HCT116 (cell line): Measurements from ENCODE around the gene RFWD3. TPM values are rescaled to one million over a fixed set of nuclear protein-coding genes. Genes with fewer than 3 reads are reported as not detected.

Experiments
- ATAC-seq: fragments of 200-7000 bp; cut with Tn5 transposase; 2 replicates; pipeline ENCODE4 v1.9.1; 2020; ENCODE audit warnings: mild to moderate bottlenecking, moderate library complexity
- BruUV-seq: library from RNA; stranded (reverse); fragments of 400-500 nt; replicated peaks from 2 replicates; lab custom pipeline; 2021; lab: Mats Ljungman, UMichigan
- CTCF ChIA-PET: fragments of 300-600 bp; sonication (Branson Sonifier 250); formaldehyde crosslinking; loops from one replicate; lab custom pipeline; 2021; ENCODE audit warnings: antibody characterized with exemption; lab: Charles Lee
- POLR2A ChIA-PET: fragments of 300-600, 350-600 bp; sonication (Branson Sonifier 250); formaldehyde crosslinking; loops from one replicate; lab custom pipeline; 2021; ENCODE audit warnings: antibody characterized with exemption; lab: Charles Lee
- RAD21 ChIA-PET, 2 experiments: fragments of 300-600 bp; sonication (Branson Sonifier 250); formaldehyde crosslinking; loops; one replicate each; lab custom pipeline; 2023; ENCODE audit warnings: low total read pairs in 2 of 2; ENCODE audit not compliant: uncharacterized antibody in 2 of 2, unreplicated experiment in 2 of 2, low non-redundant PET in 1 of 2; lab: Charles Lee
- DNase-seq: peaks from one replicate; pipeline ENCODE4 v3.0.0-alpha.2; 2010; ENCODE audit warnings: low read depth, low spot score
- H2AFZ ChIP-seq: fragments of 200-600 bp; shearing (Covaris generic), sonication (generic); 2 replicates; pipeline ENCODE4 v1.6.1; 2017; ENCODE audit warnings: low read depth, mixed run types, mixed read lengths, antibody characterized with exemption, low read length; ENCODE audit not compliant: poor library complexity, severe bottlenecking
- H3K27ac ChIP-seq: 2 replicates; pipeline ENCODE4 v1.5.1; 2012; ENCODE audit warnings: low read depth, low read length
- H3K27me3 ChIP-seq: fragments of 200-600 bp; sonication (generic); 2 replicates; pipeline ENCODE4 v1.6.1; 2016; ENCODE audit warnings: mixed run types, low read length, mixed read lengths; ENCODE audit not compliant: insufficient read depth
- H3K36me3 ChIP-seq, 2 experiments: fragments of 200-500 bp in 1 of 2; fragments of 200-600 bp in 1 of 2; sonication (Bioruptor generic) in 1 of 2; sonication (generic) in 1 of 2; 2 replicates each; pipeline versions ENCODE4 v1.5.1 to v1.6.1; 2014 to 2016; ENCODE audit warnings: low read length in 2 of 2, inconsistent platforms in 1 of 2, mixed read lengths in 1 of 2, mixed run types in 1 of 2; ENCODE audit not compliant: insufficient read depth in 2 of 2, control insufficient read depth in 1 of 2
- H3K4me1 ChIP-seq, 2 experiments: fragments of 200-600 bp in 1 of 2; sonication (generic) in 1 of 2; 2 replicates each; pipeline versions ENCODE4 v1.5.1 to v1.6.1; 2012 to 2017; ENCODE audit warnings: low read length in 2 of 2, inconsistent platforms in 1 of 2, mild to moderate bottlenecking in 1 of 2, mixed read lengths in 1 of 2, mixed run types in 1 of 2, moderate library complexity in 1 of 2; ENCODE audit not compliant: insufficient read depth in 2 of 2, control insufficient read depth in 1 of 2
- H3K4me2 ChIP-seq: fragments of 200-600 bp; sonication (generic); 2 replicates; pipeline ENCODE4 v1.6.1; 2017; ENCODE audit warnings: mixed run types, low read length, mixed read lengths
- H3K4me3 ChIP-seq, 2 experiments: fragments of 200-600 bp in 1 of 2; sonication (generic) in 1 of 2; replicated peaks in 1 of 2; 2 replicates each; pipeline ENCODE4 v1.5.1; 2011 to 2016; ENCODE audit warnings: low read length in 2 of 2, control low read depth in 1 of 2, low read depth in 1 of 2, mild to moderate bottlenecking in 1 of 2, mixed read lengths in 1 of 2, mixed run types in 1 of 2
- H3K79me2 ChIP-seq: fragments of 200-600 bp; sonication (generic); 2 replicates; pipeline ENCODE4 v1.6.1; 2017; ENCODE audit warnings: mild to moderate bottlenecking, mixed run types, low read length, moderate library complexity, mixed read lengths; ENCODE audit not compliant: insufficient read depth
- H3K9ac ChIP-seq: fragments of 200-600 bp; sonication (generic); 2 replicates; pipeline ENCODE4 v1.6.1; 2016; ENCODE audit warnings: low read length, mixed read lengths
- H3K9me2 ChIP-seq: fragments of 200-600 bp; sonication (generic), shearing (Covaris generic); 2 replicates; pipeline ENCODE4 v1.6.1; 2017; ENCODE audit warnings: mixed run types, mild to moderate bottlenecking, moderate library complexity; ENCODE audit not compliant: insufficient read depth
- H3K9me3 ChIP-seq, 2 experiments: fragments of 200-500 bp in 1 of 2; fragments of 200-600 bp in 1 of 2; sonication (Bioruptor generic) in 1 of 2; sonication (generic) in 1 of 2; 2 replicates each; pipeline ENCODE4 v1.6.1; 2014 to 2017; ENCODE audit warnings: low read length in 2 of 2, mixed read lengths in 2 of 2, inconsistent platforms in 1 of 2, low read depth in 1 of 2, mild to moderate bottlenecking in 1 of 2, mixed run types in 1 of 2, moderate library complexity in 1 of 2; ENCODE audit not compliant: control insufficient read depth in 1 of 2, insufficient read depth in 1 of 2
- H4K20me1 ChIP-seq: fragments of 200-600 bp; sonication (generic), shearing (Covaris generic); 2 replicates; pipeline ENCODE4 v1.6.1; 2017; ENCODE audit warnings: mixed run types, mild to moderate bottlenecking, moderate library complexity; ENCODE audit not compliant: insufficient read depth
- ATF3 ChIP-seq: IDR thresholded peaks from 2 replicates; pipeline ENCODE4 v1.6.1; 2012
- CTCF ChIP-seq, 3 experiments: fragments of 200-600 bp in 1 of 3; sonication (generic) in 1 of 3; IDR thresholded peaks in 2 of 3; conservative IDR thresholded peaks in 1 of 3; 2 replicates each; pipeline ENCODE4 v1.5.1; 2012 to 2017; ENCODE audit warnings: low read depth in 2 of 3, low read length in 2 of 3, antibody characterized with exemption in 1 of 3, borderline replicate concordance in 1 of 3, control low read depth in 1 of 3, mild to moderate bottlenecking in 1 of 3, mixed read lengths in 1 of 3, mixed run types in 1 of 3, moderate library complexity in 1 of 3; ENCODE audit not compliant: insufficient read depth in 1 of 3
- ELF1 ChIP-seq: IDR thresholded peaks from 2 replicates; pipeline ENCODE4 v1.6.1; 2012; ENCODE audit warnings: low read depth, borderline replicate concordance
- EZH2 ChIP-seq: fragments of 200-600 bp; sonication (generic); IDR thresholded peaks from 2 replicates; pipeline ENCODE4 v1.6.1; 2017; ENCODE audit warnings: antibody characterized with exemption, mixed run types
- FOSL1 ChIP-seq: IDR thresholded peaks from 2 replicates; pipeline ENCODE4 v1.6.1; 2012; ENCODE audit warnings: low read depth
- RAD21 ChIP-seq: IDR thresholded peaks from 2 replicates; pipeline ENCODE4 v1.6.1; 2012; ENCODE audit warnings: low read depth, mild to moderate bottlenecking
- SIN3A ChIP-seq: IDR thresholded peaks from 2 replicates; pipeline ENCODE4 v1.6.1; 2012; ENCODE audit warnings: low read depth
- SP1 ChIP-seq: IDR thresholded peaks from 2 replicates; pipeline ENCODE4 v1.6.1; 2012; ENCODE audit warnings: low read depth
- YY1 ChIP-seq: IDR thresholded peaks from 2 replicates; pipeline ENCODE4 v1.6.1; 2011; ENCODE audit warnings: low read length, low read depth, moderate library complexity, mild to moderate bottlenecking; ENCODE audit not compliant: insufficient replicate concordance; ENCODE audit errors: extremely low read depth
- ZBTB33 ChIP-seq: IDR thresholded peaks from 2 replicates; pipeline ENCODE4 v1.6.1; 2011; ENCODE audit warnings: mild to moderate bottlenecking, low read length, moderate library complexity; ENCODE audit not compliant: insufficient replicate concordance; ENCODE audit errors: extremely low read depth
- ZNF274 ChIP-seq: fragments of 200-500 bp; sonication (Bioruptor generic); IDR thresholded peaks from 2 replicates; pipeline ENCODE4 v1.6.1; 2014; ENCODE audit warnings: mild to moderate bottlenecking, low read depth, low read length, inconsistent platforms
- intact Hi-C: fragments of 100-400 bp; cut with micrococcal nuclease; formaldehyde crosslinking; loops from 2 replicates; pipeline ENCODE4 v1.10.0; 2022
- total RNA-seq: library from RNA; stranded (reverse); gene quantifications from one replicate; pipeline ENCODE4 v1.2.1, GENCODE V29; 2021; ENCODE audit not compliant: unreplicated experiment
- TF ChIP-seq, protein P1 (sequence below): IDR thresholded peaks from 2 replicates; pipeline ENCODE4 v1.6.1; 2012

The RFWD3 gene
- total RNA-seq, 1 experiment from 2014 or later = 83.6 TPM

DNA sequence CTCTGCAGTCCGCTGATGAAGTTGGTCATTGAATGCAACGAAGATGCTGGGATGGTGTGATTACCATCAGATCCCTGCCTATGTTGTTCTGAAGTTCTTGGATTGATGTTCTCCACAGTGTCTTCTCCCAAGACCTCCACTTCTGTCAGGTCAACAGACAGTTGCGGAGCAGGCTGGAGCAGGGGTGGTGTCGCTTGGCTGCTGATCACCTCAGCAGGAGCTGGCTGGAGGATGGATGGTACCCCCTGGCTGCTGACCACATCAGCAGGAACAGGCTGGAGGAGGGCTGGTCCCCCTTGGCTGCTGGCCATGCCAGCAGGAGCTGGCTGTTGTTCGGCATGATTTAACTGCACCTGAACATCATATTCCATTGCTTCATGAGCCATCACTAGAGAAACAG, 5.6 kb downstream of the RFWD3 start:
- Histone ChIP-seq H2AFZ (no peak overlapping the region), H3K9me3 (no peaks in the 10 kb centered on the region), H3K36me3 (peaks cover 57 to 81% of the 10 kb centered on the region in 2 experiments), H3K4me2 (no peak overlapping the region), H3K4me1 (peaks cover 2 to 8% of the 10 kb centered on the region in 2 experiments; a peak in 2 of 4 replicates), H3K9ac (no peak overlapping the region), H3K27me3 (no peaks in the 10 kb centered on the region), H3K27ac (no peak overlapping the region), H4K20me1 (peaks cover 42% of the 10 kb centered on the region; the same call in 1 of the 2 replicates), H3K79me2 (peaks cover 100% of the 10 kb centered on the region), H3K9me2 (no peaks in the 10 kb centered on the region), H3K4me3 (no peak overlapping the region)
- ATAC-seq (no peak), DNase-seq (no peak)
- ChIA-PET RAD21 (no interaction called here), CTCF (no interaction called here), POLR2A (no interaction called here)
- no TSS peak for BruUV-seq
- TF ChIP-seq ZNF274 (no peak), ZBTB33 (no peak)
- TF ChIP-seq, protein P1, sequence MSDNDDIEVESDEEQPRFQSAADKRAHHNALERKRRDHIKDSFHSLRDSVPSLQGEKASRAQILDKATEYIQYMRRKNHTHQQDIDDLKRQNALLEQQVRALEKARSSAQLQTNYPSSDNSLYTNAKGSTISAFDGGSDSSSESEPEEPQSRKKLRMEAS = no peak
- intact Hi-C loops = no loop called here

- Histone ChIP-seq H3K9me3 (no peaks in the 10 kb centered on the region), H4K20me1 (peaks cover 46% of the 10 kb centered on the region; the same call in 1 of the 2 replicates), H3K27ac (no peak overlapping the region), H3K9me2 (no peaks in the 10 kb centered on the region), H3K9ac (no peak overlapping the region), H2AFZ (no peak overlapping the region), H3K36me3 (peaks cover 62 to 82% of the 10 kb centered on the region in 2 experiments), H3K4me3 (no peak overlapping the region), H3K4me1 (peaks cover under 1 to 3% of the 10 kb centered on the region in 2 experiments; a peak in 2 of 4 replicates), H3K79me2 (peaks cover 100% of the 10 kb centered on the region), H3K27me3 (no peaks in the 10 kb centered on the region), H3K4me2 (no peak overlapping the region)
- no TSS peak for BruUV-seq
- ChIA-PET RAD21 (no interaction called here), CTCF (no interaction called here), POLR2A (no interaction called here)
- intact Hi-C loops = no loop called here
- ATAC-seq (no peak), DNase-seq (no peak)
- TF ChIP-seq ELF1 (no peak), CTCF (IDR thresholded peaks at IDR 0.05 in 2 of 3, conservative IDR thresholded peaks at IDR 0.05 in 1 of 3; ENCODE audit: borderline replicate concordance in 1 of 3, insufficient read depth in 1 of 3, low read depth in 2 of 3, low read length in 2 of 3) (no peak), YY1 (no peak), FOSL1 (no peak), EZH2 (no peak), ATF3 (no peak), SP1 (no peak), ZBTB33 (no peak), ZNF274 (no peak), RAD21 (no peak), SIN3A (no peak)
- TF ChIP-seq, protein P1 = no peak
These were observed 6.3 kb downstream of the RFWD3 start for GRCh38 chr16:74660383-74660782.
